ENCODE measurements around the gene GFOD2.

The GFOD2 gene

GRCh38 chr16:67676516-67676915, 42.6 kb downstream of the GFOD2 start:
- no peaks in the 10 kb centered on the region for H3K9me3 ChIP-seq (ENCODE audit: control insufficient read depth, insufficient read depth, low read length)
- no peak overlapping the region for H3K9ac ChIP-seq (ENCODE audit: low read depth, low read length)
- no peaks in the 10 kb centered on the region for H3K4me1 ChIP-seq (ENCODE audit: insufficient read depth, low read length)
- no peaks in the 10 kb centered on the region for H3K36me3 ChIP-seq (ENCODE audit: insufficient read depth, low read length)

- Histone ChIP-seq H3K9ac (ENCODE audit: low read depth, low read length) (no peak overlapping the region), H3K4me1 (ENCODE audit: insufficient read depth, low read length) (no peaks in the 10 kb centered on the region), H3K9me3 (ENCODE audit: control insufficient read depth, insufficient read depth, low read length) (no peaks in the 10 kb centered on the region), H3K36me3 (ENCODE audit: insufficient read depth, low read length) (no peaks in the 10 kb centered on the region)
Measured at GRCh38 chr16:67675999-67676398, 43.1 kb downstream of the GFOD2 start.

GRCh38 chr16:67675579-67675935, 43.6 kb downstream of the GFOD2 start:
- Histone ChIP-seq H3K9ac (ENCODE audit: low read depth, low read length) (no peak overlapping the region), H3K9me3 (ENCODE audit: control insufficient read depth, insufficient read depth, low read length) (no peaks in the 10 kb centered on the region), H3K36me3 (ENCODE audit: insufficient read depth, low read length) (no peaks in the 10 kb centered on the region), H3K4me1 (ENCODE audit: insufficient read depth, low read length) (no peaks in the 10 kb centered on the region)

GRCh38 chr16:67674851-67675578, 44.1 kb downstream of the GFOD2 start:
- Histone ChIP-seq H3K4me1 (ENCODE audit: insufficient read depth, low read length) (no peaks in the 10 kb centered on the region), H3K9me3 (ENCODE audit: control insufficient read depth, insufficient read depth, low read length) (no peaks in the 10 kb centered on the region), H3K9ac (ENCODE audit: low read depth, low read length) (no peak overlapping the region), H3K36me3 (ENCODE audit: insufficient read depth, low read length) (no peaks in the 10 kb centered on the region)

- no peaks in the 10 kb centered on the region for H3K4me1 ChIP-seq (ENCODE audit: insufficient read depth, low read length)
- H3K36me3 ChIP-seq (ENCODE audit: insufficient read depth, low read length), result no peaks in the 10 kb centered on the region
- no peak overlapping the region for H3K9ac ChIP-seq (ENCODE audit: low read depth, low read length)
- no peaks in the 10 kb centered on the region for H3K9me3 ChIP-seq (ENCODE audit: control insufficient read depth, insufficient read depth, low read length)
Measured at GRCh38 chr16:67673712-67674580, 45.2 kb downstream of the GFOD2 start.

- Histone ChIP-seq H3K36me3 (ENCODE audit: insufficient read depth, low read length) (no peaks in the 10 kb centered on the region), H3K4me1 (ENCODE audit: insufficient read depth, low read length) (no peaks in the 10 kb centered on the region), H3K9ac (ENCODE audit: low read depth, low read length) (no peak overlapping the region), H3K9me3 (ENCODE audit: control insufficient read depth, insufficient read depth, low read length) (no peaks in the 10 kb centered on the region)
Measured at GRCh38 chr16:67672739-67673662, 46.1 kb downstream of the GFOD2 start.

GRCh38 chr16:67672306-67672705, 46.8 kb downstream of the GFOD2 start:
- no peaks in the 10 kb centered on the region; the same call in 1 of the 2 replicates for H3K4me1 ChIP-seq (ENCODE audit: insufficient read depth, low read length)
- H3K9me3 ChIP-seq (ENCODE audit: control insufficient read depth, insufficient read depth, low read length), result no peaks in the 10 kb centered on the region
- H3K9ac ChIP-seq (ENCODE audit: low read depth, low read length), result no peak overlapping the region
- no peaks in the 10 kb centered on the region for H3K36me3 ChIP-seq (ENCODE audit: insufficient read depth, low read length)

GRCh38 chr16:67669499-67670101, 49.5 kb downstream of the GFOD2 start:
- H3K36me3 ChIP-seq (ENCODE audit: insufficient read depth, low read length), result no peaks in the 10 kb centered on the region
- H3K9me3 ChIP-seq (ENCODE audit: control insufficient read depth, insufficient read depth, low read length), result no peaks in the 10 kb centered on the region
- no peaks in the 10 kb centered on the region; the same call in 1 of the 2 replicates for H3K4me1 ChIP-seq (ENCODE audit: insufficient read depth, low read length)
- no peak overlapping the region for H3K9ac ChIP-seq (ENCODE audit: low read depth, low read length)

- Histone ChIP-seq H3K36me3 (ENCODE audit: insufficient read depth, low read length) (no peaks in the 10 kb centered on the region), H3K9me3 (ENCODE audit: control insufficient read depth, insufficient read depth, low read length) (no peaks in the 10 kb centered on the region), H3K9ac (ENCODE audit: low read depth, low read length) (no peak overlapping the region), H3K4me1 (ENCODE audit: insufficient read depth, low read length) (no peaks in the 10 kb centered on the region; the same call in 1 of the 2 replicates)
Measured at GRCh38 chr16:67668495-67669157, 50.5 kb downstream of the GFOD2 start.

- H3K9ac ChIP-seq (ENCODE audit: low read depth, low read length), result peak overlapping the region; percentile 79; the same call in 1 of the 2 replicates
- no peaks in the 10 kb centered on the region; the same call in 1 of the 2 replicates for H3K4me1 ChIP-seq (ENCODE audit: insufficient read depth, low read length)
- no peaks in the 10 kb centered on the region for H3K36me3 ChIP-seq (ENCODE audit: insufficient read depth, low read length)
- no peaks in the 10 kb centered on the region for H3K9me3 ChIP-seq (ENCODE audit: control insufficient read depth, insufficient read depth, low read length)
Measured at GRCh38 chr16:67667817-67668494, 51.2 kb downstream of the GFOD2 start.

- Histone ChIP-seq H3K36me3 (ENCODE audit: insufficient read depth, low read length) (no peaks in the 10 kb centered on the region), H3K9ac (ENCODE audit: low read depth, low read length) (peak overlapping the region; percentile 79; the same call in 1 of the 2 replicates), H3K9me3 (ENCODE audit: control insufficient read depth, insufficient read depth, low read length) (no peaks in the 10 kb centered on the region), H3K4me1 (ENCODE audit: insufficient read depth, low read length) (no peaks in the 10 kb centered on the region; the same call in 1 of the 2 replicates)
Measured at GRCh38 chr16:67667453-67667816, 51.7 kb downstream of the GFOD2 start.

- H3K36me3 ChIP-seq (ENCODE audit: insufficient read depth, low read length), result no peaks in the 10 kb centered on the region
- H3K9ac ChIP-seq (ENCODE audit: low read depth, low read length), result peak within 1 kb of the TSS; percentile 79
- no peaks in the 10 kb centered on the region; the same call in 1 of the 2 replicates for H3K4me1 ChIP-seq (ENCODE audit: insufficient read depth, low read length)
- no peaks in the 10 kb centered on the region for H3K9me3 ChIP-seq (ENCODE audit: control insufficient read depth, insufficient read depth, low read length)
Measured at GRCh38 chr16:67666559-67667452, 52.3 kb downstream of the GFOD2 start, which contains the start of the genes C16orf86 and ENKD1. Gene C16orf86 (plus strand): TSS chr16:67666814. CDS start chr16:67666971, 157 bp downstream. Gene ENKD1 (minus strand): TSS chr16:67666750. CDS start chr16:67666442, 308 bp downstream.

Measured in ES-I3 (cell line).